SK-N-MC (cell line): ENCODE measurements around the gene SRRM3.

ENCODE experiments used
- EZH2 ChIP-seq: fragments of 200-600 bp; sonication (generic); IDR thresholded peaks from one replicate; pipeline ENCODE4 v1.6.1; 2017; ENCODE audit warnings: antibody characterized with exemption
- FOXP2 ChIP-seq: optimal IDR thresholded peaks from 2 replicates; pipeline ENCODE3; 2011; ENCODE audit warnings: mild to moderate bottlenecking, moderate library complexity; ENCODE audit not compliant: insufficient read depth; ENCODE audit errors: extremely low read length, control extremely low read depth
- POLR2AphosphoS5 ChIP-seq: IDR thresholded peaks from 2 replicates; pipeline ENCODE4 v1.6.1; 2012; ENCODE audit warnings: mild to moderate bottlenecking, low read depth, low read length, borderline replicate concordance

- TF ChIP-seq EZH2 (no peak), POLR2AphosphoS5 (no peak), FOXP2 (no peak)
Observed at GRCh38 chr7:76292213-76292573, 90.5 kb downstream of the SRRM3 start.
